HepG2 (cell line): ENCODE measurements around the gene EIF4A3. TPM values are rescaled to one million over a fixed set of nuclear protein-coding genes. Genes with fewer than 3 reads are reported as not detected.
A peak's percentile ranks its signal among the peaks of the same experiment; 100 is the strongest.

ENCODE experiments used
- CEBPB ChIP-seq: IDR thresholded peaks from 2 replicates; pipeline ENCODE4 v1.6.1; 2011; ENCODE audit warnings: low read depth, low read length, improper control_type of control experiment, borderline replicate concordance
- ELF1 ChIP-seq: sonication (generic); formaldehyde crosslinking; IDR thresholded peaks from 2 replicates; pipeline ENCODE4 v1.4.0; 2020; ENCODE audit warnings: missing genetic modification reagents
- FOXJ3 ChIP-seq: sonication (generic); formaldehyde crosslinking; IDR thresholded peaks from 2 replicates; pipeline ENCODE4 v1.4.0; 2020; ENCODE audit warnings: missing genetic modification reagents, mild to moderate bottlenecking, borderline replicate concordance
- HDAC6 ChIP-seq: fragments of 200-600 bp; sonication (generic); IDR thresholded peaks from 2 replicates; pipeline ENCODE4 v1.7.0; 2017; ENCODE audit warnings: mild to moderate bottlenecking, antibody characterized with exemption, low read length, low read depth
- KDM5A ChIP-seq: fragments of 200-600 bp; sonication (generic); IDR thresholded peaks from 2 replicates; pipeline ENCODE4 v1.7.0; 2018; ENCODE audit warnings: antibody characterized with exemption, mild to moderate bottlenecking, low read length, borderline replicate concordance
- MEIS1 ChIP-seq: sonication (generic); formaldehyde crosslinking; IDR thresholded peaks from 2 replicates; pipeline ENCODE4 v1.9.0; 2021; ENCODE audit warnings: mild to moderate bottlenecking, missing genetic modification reagents, moderate library complexity, borderline replicate concordance
- MTF2 ChIP-seq: sonication (generic); formaldehyde crosslinking; IDR thresholded peaks from 2 replicates; pipeline ENCODE4 v1.5.0; 2020; ENCODE audit warnings: missing genetic modification reagents, borderline replicate concordance
- NFE2 ChIP-seq: sonication (generic); formaldehyde crosslinking; IDR thresholded peaks from 2 replicates; pipeline ENCODE4 v1.4.0; 2020; ENCODE audit warnings: missing genetic modification reagents
- NFYB ChIP-seq: sonication (generic); formaldehyde crosslinking; IDR thresholded peaks from 2 replicates; pipeline ENCODE4 v1.4.0; 2020; ENCODE audit warnings: missing genetic modification reagents
- NRL ChIP-seq: sonication (generic); formaldehyde crosslinking; IDR thresholded peaks from 2 replicates; pipeline ENCODE4 v1.5.0; 2020; ENCODE audit warnings: missing genetic modification reagents, mild to moderate bottlenecking, moderate library complexity, borderline replicate concordance
- ZNF260 ChIP-seq: sonication (generic); formaldehyde crosslinking; IDR thresholded peaks from 2 replicates; pipeline ENCODE4 v1.4.0; 2020; ENCODE audit warnings: missing genetic modification reagents, low read depth, mild to moderate bottlenecking, borderline replicate concordance
- ZNF264 ChIP-seq: sonication (generic); formaldehyde crosslinking; IDR thresholded peaks from 2 replicates; pipeline ENCODE4 v1.4.0; 2020; ENCODE audit warnings: missing genetic modification reagents
- ZNF670 ChIP-seq: sonication (generic); formaldehyde crosslinking; IDR thresholded peaks from 2 replicates; pipeline ENCODE4 v1.8.0; 2022; ENCODE audit warnings: mild to moderate bottlenecking, missing genetic modification reagents, borderline replicate concordance
- ZNF724P ChIP-seq: sonication (generic); formaldehyde crosslinking; IDR thresholded peaks from 2 replicates; pipeline ENCODE4 v1.8.0; 2022; ENCODE audit warnings: missing genetic modification reagents, borderline replicate concordance
- ZNF782 ChIP-seq: sonication (generic); formaldehyde crosslinking; IDR thresholded peaks from 2 replicates; pipeline ENCODE4 v1.4.0; 2020; ENCODE audit warnings: missing genetic modification reagents, mild to moderate bottlenecking, borderline replicate concordance
- ZNF879 ChIP-seq: sonication (generic); formaldehyde crosslinking; IDR thresholded peaks from 2 replicates; pipeline ENCODE4 v1.8.1; 2023; ENCODE audit warnings: missing genetic modification reagents
- polyA plus RNA-seq, 8 experiments: library from polyadenylated mRNA; depleted of rRNA in 3 of 8; stranded (reverse) in 7 of 8; unstranded in 1 of 8; fragments of >200 nt; fragmentation: Illumina TruSeq in 4 of 8; extraction: Trizol in 4 of 8; gene quantifications; 2 replicates each; pipeline versions ENCODE4 v1.2.1 to v1.2.3, GENCODE V29; 2011 to 2016; ENCODE audit warnings: low read depth in 4 of 8, missing spikeins in 1 of 8, mixed read lengths in 1 of 8; ENCODE audit not compliant: insufficient read depth in 1 of 8
- total RNA-seq, 5 experiments: library from RNA; depleted of rRNA; stranded (reverse); fragments of >200 nt; fragmentation: Illumina TruSeq; extraction: Trizol; gene quantifications; 2 replicates each; pipeline ENCODE4 v1.2.3, GENCODE V29; 2016; ENCODE audit warnings: low read depth in 1 of 5
- TF ChIP-seq, protein P1 (sequence below): sonication (generic); formaldehyde crosslinking; IDR thresholded peaks from 2 replicates; pipeline ENCODE4 v1.4.0; 2020; ENCODE audit warnings: mild to moderate bottlenecking, missing genetic modification reagents, borderline replicate concordance
- TF ChIP-seq, protein P2 (sequence below): sonication (generic); formaldehyde crosslinking; IDR thresholded peaks from 2 replicates; pipeline ENCODE4 v1.4.0; 2020; ENCODE audit warnings: missing genetic modification reagents, borderline replicate concordance
- TF ChIP-seq, protein P3 (sequence below): sonication (generic); formaldehyde crosslinking; IDR thresholded peaks from 2 replicates; pipeline ENCODE4 v1.5.0; 2020; ENCODE audit warnings: missing genetic modification reagents
- TF ChIP-seq, protein P4 (sequence below): sonication (generic); formaldehyde crosslinking; IDR thresholded peaks from 2 replicates; pipeline ENCODE4 v1.8.1; 2023; ENCODE audit warnings: missing genetic modification reagents, inconsistent platforms, borderline replicate concordance

The EIF4A3 gene
- total and polyA plus RNA-seq, 2 of the 13 experiments (the other 11 are each of a cell fraction or from before 2014, with no cell fraction given): 145 to 187 TPM

DNA sequence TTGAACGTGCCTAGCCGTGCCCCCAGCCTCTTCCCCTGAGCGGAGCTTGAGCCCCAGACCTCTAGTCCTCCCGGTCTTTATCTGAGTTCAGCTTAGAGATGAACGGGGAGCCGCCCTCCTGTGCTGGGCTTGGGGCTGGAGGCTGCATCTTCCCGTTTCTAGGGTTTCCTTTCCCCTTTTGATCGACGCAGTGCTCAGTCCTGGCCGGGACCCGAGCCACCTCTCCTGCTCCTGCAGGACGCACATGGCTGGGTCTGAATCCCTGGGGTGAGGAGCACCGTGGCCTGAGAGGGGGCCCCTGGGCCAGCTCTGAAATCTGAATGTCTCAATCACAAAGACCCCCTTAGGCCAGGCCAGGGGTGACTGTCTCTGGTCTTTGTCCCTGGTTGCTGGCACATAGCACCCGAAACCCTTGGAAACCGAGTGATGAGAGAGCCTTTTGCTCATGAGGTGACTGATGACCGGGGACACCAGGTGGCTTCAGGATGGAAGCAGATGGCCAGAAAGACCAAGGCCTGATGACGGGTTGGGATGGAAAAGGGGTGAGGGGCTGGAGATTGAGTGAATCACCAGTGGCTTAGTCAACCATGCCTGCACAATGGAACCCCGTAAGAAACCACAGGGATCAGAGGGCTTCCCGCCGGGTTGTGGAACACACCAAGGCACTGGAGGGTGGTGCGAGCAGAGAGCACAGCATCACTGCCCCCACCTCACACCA, 44.8 kb downstream of the EIF4A3 start (continued):
- TF ChIP-seq MTF2 (CRISPR knock-in tag) (no peak), ZNF782 (no peak; the same call in 1 of the 2 replicates), ZNF879 (CRISPR knock-in tag) (no peak), ELF1 (CRISPR knock-in tag) (no peak), NFYB (CRISPR knock-in tag) (no peak), ZNF670 (CRISPR knock-in tag) (no peak; the same call in 1 of the 2 replicates), ZNF260 (CRISPR knock-in tag) (no peak), CEBPB (no peak), ZNF724P (CRISPR knock-in tag) (no peak), NRL (CRISPR knock-in tag) (peak; percentile 82), NFE2 (CRISPR knock-in tag) (no peak), KDM5A (no peak; the same call in 1 of the 2 replicates), MEIS1 (peak; percentile 80; the same call in 1 of the 2 replicates), ZNF264 (CRISPR knock-in tag) (no peak), FOXJ3 (CRISPR knock-in tag) (no peak), HDAC6 (no peak)
- TF ChIP-seq, protein P1, sequence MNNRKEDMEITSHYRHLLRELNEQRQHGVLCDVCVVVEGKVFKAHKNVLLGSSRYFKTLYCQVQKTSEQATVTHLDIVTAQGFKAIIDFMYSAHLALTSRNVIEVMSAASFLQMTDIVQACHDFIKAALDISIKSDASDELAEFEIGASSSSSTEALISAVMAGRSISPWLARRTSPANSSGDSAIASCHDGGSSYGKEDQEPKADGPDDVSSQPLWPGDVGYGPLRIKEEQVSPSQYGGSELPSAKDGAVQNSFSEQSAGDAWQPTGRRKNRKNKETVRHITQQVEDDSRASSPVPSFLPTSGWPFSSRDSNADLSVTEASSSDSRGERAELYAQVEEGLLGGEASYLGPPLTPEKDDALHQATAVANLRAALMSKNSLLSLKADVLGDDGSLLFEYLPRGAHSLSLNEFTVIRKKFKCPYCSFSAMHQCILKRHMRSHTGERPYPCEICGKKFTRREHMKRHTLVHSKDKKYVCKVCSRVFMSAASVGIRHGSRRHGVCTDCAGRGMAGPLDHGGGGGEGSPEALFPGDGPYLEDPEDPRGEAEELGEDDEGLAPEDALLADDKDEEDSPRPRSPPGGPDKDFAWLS: no peak
- TF ChIP-seq, protein P2, sequence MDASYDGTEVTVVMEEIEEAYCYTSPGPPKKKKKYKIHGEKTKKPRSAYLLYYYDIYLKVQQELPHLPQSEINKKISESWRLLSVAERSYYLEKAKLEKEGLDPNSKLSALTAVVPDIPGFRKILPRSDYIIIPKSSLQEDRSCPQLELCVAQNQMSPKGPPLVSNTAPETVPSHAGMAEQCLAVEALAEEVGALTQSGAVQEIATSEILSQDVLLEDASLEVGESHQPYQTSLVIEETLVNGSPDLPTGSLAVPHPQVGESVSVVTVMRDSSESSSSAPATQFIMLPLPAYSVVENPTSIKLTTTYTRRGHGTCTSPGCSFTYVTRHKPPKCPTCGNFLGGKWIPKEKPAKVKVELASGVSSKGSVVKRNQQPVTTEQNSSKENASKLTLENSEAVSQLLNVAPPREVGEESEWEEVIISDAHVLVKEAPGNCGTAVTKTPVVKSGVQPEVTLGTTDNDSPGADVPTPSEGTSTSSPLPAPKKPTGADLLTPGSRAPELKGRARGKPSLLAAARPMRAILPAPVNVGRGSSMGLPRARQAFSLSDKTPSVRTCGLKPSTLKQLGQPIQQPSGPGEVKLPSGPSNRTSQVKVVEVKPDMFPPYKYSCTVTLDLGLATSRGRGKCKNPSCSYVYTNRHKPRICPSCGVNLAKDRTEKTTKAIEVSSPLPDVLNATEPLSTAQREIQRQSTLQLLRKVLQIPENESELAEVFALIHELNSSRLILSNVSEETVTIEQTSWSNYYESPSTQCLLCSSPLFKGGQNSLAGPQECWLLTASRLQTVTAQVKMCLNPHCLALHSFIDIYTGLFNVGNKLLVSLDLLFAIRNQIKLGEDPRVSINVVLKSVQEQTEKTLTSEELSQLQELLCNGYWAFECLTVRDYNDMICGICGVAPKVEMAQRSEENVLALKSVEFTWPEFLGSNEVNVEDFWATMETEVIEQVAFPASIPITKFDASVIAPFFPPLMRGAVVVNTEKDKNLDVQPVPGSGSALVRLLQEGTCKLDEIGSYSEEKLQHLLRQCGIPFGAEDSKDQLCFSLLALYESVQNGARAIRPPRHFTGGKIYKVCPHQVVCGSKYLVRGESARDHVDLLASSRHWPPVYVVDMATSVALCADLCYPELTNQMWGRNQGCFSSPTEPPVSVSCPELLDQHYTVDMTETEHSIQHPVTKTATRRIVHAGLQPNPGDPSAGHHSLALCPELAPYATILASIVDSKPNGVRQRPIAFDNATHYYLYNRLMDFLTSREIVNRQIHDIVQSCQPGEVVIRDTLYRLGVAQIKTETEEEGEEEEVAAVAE: no peak
- TF ChIP-seq, protein P3, sequence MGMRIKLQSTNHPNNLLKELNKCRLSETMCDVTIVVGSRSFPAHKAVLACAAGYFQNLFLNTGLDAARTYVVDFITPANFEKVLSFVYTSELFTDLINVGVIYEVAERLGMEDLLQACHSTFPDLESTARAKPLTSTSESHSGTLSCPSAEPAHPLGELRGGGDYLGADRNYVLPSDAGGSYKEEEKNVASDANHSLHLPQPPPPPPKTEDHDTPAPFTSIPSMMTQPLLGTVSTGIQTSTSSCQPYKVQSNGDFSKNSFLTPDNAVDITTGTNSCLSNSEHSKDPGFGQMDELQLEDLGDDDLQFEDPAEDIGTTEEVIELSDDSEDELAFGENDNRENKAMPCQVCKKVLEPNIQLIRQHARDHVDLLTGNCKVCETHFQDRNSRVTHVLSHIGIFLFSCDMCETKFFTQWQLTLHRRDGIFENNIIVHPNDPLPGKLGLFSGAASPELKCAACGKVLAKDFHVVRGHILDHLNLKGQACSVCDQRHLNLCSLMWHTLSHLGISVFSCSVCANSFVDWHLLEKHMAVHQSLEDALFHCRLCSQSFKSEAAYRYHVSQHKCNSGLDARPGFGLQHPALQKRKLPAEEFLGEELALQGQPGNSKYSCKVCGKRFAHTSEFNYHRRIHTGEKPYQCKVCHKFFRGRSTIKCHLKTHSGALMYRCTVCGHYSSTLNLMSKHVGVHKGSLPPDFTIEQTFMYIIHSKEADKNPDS (CRISPR knock-in tag): no peak
- TF ChIP-seq, protein P4, sequence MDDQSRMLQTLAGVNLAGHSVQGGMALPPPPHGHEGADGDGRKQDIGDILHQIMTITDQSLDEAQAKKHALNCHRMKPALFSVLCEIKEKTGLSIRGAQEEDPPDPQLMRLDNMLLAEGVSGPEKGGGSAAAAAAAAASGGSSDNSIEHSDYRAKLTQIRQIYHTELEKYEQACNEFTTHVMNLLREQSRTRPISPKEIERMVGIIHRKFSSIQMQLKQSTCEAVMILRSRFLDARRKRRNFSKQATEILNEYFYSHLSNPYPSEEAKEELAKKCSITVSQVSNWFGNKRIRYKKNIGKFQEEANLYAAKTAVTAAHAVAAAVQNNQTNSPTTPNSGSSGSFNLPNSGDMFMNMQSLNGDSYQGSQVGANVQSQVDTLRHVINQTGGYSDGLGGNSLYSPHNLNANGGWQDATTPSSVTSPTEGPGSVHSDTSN: no peak
